Measurements from ENCODE around the gene ZNF197.

DNA sequence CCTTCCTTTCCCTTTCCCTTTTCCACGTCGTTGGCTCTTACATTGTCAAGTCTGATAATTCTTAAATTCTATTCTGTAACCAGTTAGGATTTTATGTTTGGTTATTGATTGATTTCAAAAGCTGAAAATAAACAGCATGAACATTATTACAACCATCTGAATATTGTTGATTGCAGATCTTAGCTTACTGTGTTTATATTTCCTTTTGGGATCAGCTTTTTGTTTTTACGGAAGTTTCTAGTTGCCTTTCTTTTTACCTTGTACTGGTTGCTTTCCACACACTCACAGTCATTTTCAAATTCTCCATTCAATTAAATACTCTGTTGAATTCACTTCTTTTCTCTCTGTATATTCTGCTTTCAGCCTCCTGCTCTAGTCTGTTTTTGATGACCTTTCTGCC lies 40.3 kb downstream of the ZNF197 start:
- TF ChIP-seq POLR2A (IDR thresholded peaks at IDR 0.05) = no peak
- TF ChIP-seq, protein P1, sequence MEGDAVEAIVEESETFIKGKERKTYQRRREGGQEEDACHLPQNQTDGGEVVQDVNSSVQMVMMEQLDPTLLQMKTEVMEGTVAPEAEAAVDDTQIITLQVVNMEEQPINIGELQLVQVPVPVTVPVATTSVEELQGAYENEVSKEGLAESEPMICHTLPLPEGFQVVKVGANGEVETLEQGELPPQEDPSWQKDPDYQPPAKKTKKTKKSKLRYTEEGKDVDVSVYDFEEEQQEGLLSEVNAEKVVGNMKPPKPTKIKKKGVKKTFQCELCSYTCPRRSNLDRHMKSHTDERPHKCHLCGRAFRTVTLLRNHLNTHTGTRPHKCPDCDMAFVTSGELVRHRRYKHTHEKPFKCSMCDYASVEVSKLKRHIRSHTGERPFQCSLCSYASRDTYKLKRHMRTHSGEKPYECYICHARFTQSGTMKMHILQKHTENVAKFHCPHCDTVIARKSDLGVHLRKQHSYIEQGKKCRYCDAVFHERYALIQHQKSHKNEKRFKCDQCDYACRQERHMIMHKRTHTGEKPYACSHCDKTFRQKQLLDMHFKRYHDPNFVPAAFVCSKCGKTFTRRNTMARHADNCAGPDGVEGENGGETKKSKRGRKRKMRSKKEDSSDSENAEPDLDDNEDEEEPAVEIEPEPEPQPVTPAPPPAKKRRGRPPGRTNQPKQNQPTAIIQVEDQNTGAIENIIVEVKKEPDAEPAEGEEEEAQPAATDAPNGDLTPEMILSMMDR (IDR thresholded peaks at IDR 0.05) = no peak
